KMS-11 (cell line): ENCODE measurements around the gene ZNF777.

Source experiments
- H2AFZ ChIP-seq: fragments of 200-600 bp; sonication (generic); 2 replicates; pipeline ENCODE4 v1.6.1; 2016; ENCODE audit warnings: antibody characterized with exemption, mixed run types, low read depth
- H3K27ac ChIP-seq: fragments of 200-600 bp; sonication (generic); 2 replicates; pipeline ENCODE4 v1.6.1; 2016; ENCODE audit warnings: mild to moderate bottlenecking, mixed run types
- H3K27me3 ChIP-seq: fragments of 200-600 bp; sonication (generic); 2 replicates; pipeline ENCODE4 v1.6.1; 2017; ENCODE audit warnings: mild to moderate bottlenecking, low read depth, mixed run types, moderate library complexity; ENCODE audit not compliant: insufficient read depth
- H3K36me3 ChIP-seq: fragments of 200-600 bp; sonication (generic); 2 replicates; pipeline ENCODE4 v1.6.1; 2017; ENCODE audit warnings: mild to moderate bottlenecking, mixed run types; ENCODE audit not compliant: insufficient read depth
- H3K4me1 ChIP-seq: fragments of 200-600 bp; sonication (generic); 2 replicates; pipeline ENCODE4 v1.6.1; 2016; ENCODE audit warnings: mild to moderate bottlenecking, low read depth, mixed run types; ENCODE audit not compliant: poor library complexity, severe bottlenecking
- H3K4me2 ChIP-seq: fragments of 200-600 bp; sonication (generic); 2 replicates; pipeline ENCODE4 v1.7.0; 2016; ENCODE audit warnings: mild to moderate bottlenecking, mixed run types
- H3K4me3 ChIP-seq: fragments of 200-600 bp; sonication (generic); IDR thresholded peaks from 2 replicates; pipeline ENCODE4 v1.6.1; 2017; ENCODE audit warnings: low read depth, low read length, mixed read lengths; ENCODE audit not compliant: insufficient read depth
- H3K79me2 ChIP-seq: fragments of 200-600 bp; sonication (generic); 2 replicates; pipeline ENCODE4 v1.6.1; 2016; ENCODE audit warnings: low read depth, mixed run types; ENCODE audit not compliant: insufficient read depth
- H3K9ac ChIP-seq: fragments of 200-600 bp; sonication (generic); 2 replicates; pipeline ENCODE4 v1.6.1; 2016; ENCODE audit warnings: mild to moderate bottlenecking, mixed run types
- H4K20me1 ChIP-seq: fragments of 200-600 bp; sonication (generic); 2 replicates; pipeline ENCODE4 v1.6.1; 2016; ENCODE audit warnings: mild to moderate bottlenecking, mixed run types; ENCODE audit not compliant: insufficient read depth
- TF ChIP-seq, protein P1 (sequence below): fragments of 200-600 bp; sonication (generic); conservative IDR thresholded peaks from 2 replicates; pipeline ENCODE4 v1.6.1; 2017; ENCODE audit warnings: low read depth, mild to moderate bottlenecking, antibody characterized with exemption, low read length, moderate library complexity, mixed read lengths

ZNF777 gene

DNA sequence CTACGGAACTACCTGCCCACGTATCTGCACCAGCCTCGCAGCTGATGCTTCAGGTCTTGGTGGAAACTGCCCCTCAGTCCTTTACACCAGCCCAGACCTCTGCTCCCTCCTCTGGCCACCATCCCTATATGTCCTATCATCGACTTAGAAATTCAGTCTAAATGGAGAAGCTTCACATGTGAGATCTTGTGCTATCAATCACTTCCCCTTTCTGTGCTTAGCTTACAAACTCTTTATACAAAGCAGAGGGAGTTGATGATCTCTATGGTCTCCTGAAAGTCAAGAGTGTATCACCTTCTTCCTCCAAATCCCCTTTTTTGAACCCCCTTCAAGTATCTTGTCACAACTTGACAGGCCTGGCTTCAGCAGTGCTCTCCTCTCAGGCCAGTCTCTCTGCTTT lies 30.7 kb downstream of the ZNF777 start:
- no peak overlapping the region for H3K4me2 ChIP-seq
- H2AFZ ChIP-seq: no peak overlapping the region
- H3K27ac ChIP-seq: no peak overlapping the region
- no peaks in the 10 kb centered on the region for H3K27me3 ChIP-seq
- H3K36me3 ChIP-seq: no peaks in the 10 kb centered on the region; the same call in 1 of the 2 replicates
- no peak overlapping the region for H3K4me3 ChIP-seq
- no peaks in the 10 kb centered on the region for H3K4me1 ChIP-seq
- H3K79me2 ChIP-seq: no peaks in the 10 kb centered on the region
- no peak overlapping the region for H3K9ac ChIP-seq
- TF ChIP-seq, protein P1, sequence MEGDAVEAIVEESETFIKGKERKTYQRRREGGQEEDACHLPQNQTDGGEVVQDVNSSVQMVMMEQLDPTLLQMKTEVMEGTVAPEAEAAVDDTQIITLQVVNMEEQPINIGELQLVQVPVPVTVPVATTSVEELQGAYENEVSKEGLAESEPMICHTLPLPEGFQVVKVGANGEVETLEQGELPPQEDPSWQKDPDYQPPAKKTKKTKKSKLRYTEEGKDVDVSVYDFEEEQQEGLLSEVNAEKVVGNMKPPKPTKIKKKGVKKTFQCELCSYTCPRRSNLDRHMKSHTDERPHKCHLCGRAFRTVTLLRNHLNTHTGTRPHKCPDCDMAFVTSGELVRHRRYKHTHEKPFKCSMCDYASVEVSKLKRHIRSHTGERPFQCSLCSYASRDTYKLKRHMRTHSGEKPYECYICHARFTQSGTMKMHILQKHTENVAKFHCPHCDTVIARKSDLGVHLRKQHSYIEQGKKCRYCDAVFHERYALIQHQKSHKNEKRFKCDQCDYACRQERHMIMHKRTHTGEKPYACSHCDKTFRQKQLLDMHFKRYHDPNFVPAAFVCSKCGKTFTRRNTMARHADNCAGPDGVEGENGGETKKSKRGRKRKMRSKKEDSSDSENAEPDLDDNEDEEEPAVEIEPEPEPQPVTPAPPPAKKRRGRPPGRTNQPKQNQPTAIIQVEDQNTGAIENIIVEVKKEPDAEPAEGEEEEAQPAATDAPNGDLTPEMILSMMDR: no peak
- no peaks in the 10 kb centered on the region for H4K20me1 ChIP-seq

DNA sequence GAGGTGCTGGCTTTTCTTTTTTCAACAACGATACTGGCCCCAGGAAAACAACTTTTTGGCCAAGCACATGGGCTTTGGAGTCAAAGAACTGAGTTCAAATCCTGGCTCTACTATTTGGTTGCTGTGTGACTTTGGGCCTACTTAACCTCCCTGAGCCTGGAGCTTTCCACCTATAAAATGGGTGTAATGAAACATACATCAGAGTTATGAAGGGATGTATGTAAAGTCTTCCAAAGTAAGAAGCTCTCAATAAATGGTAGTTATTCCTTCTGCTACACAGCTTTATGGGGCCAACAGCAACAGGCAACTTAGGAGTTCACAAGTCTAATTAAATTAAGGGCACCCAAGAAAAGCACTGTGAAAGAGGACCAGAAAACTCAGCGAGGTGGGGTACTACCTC lies 33.0 kb downstream of the ZNF777 start:
- TF ChIP-seq, protein P1: no peak
- H3K27me3 ChIP-seq: no peaks in the 10 kb centered on the region
- H2AFZ ChIP-seq: no peak overlapping the region
- H3K36me3 ChIP-seq: no peaks in the 10 kb centered on the region; the same call in 1 of the 2 replicates
- no peaks in the 10 kb centered on the region for H3K79me2 ChIP-seq
- no peaks in the 10 kb centered on the region for H3K4me1 ChIP-seq
- no peak overlapping the region for H3K27ac ChIP-seq
- no peak overlapping the region for H3K4me3 ChIP-seq
- no peaks in the 10 kb centered on the region for H4K20me1 ChIP-seq
- no peak overlapping the region for H3K4me2 ChIP-seq
- no peak overlapping the region for H3K9ac ChIP-seq

DNA sequence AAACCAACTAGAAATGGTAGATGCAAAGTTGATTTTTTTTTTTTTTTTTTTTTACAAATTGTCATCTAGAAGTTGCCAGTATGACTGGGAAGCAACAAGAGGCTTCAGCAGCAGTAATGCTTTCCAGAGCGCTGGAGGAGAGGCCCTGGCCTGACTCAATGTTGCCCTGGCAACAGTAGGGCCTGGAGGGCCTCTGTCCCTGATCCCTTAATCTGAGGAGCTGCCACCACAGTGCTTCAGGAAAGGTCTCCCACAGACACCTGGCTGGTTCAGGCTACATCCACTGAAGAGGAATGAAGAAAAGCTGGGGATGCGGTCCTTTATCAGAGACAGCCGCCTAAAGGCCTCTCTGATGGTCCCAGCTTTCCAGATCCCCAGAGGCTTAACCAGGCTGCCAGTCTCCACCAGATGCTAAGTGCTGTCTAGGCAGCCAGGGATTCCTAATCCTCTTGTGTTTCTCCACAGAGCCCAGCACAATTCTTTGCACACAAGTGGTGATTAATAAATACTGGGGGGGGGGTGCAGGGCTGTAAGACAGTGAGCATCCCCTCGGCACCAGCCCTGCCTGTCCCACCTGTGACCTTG lies 33.7 kb downstream of the ZNF777 start:
- no peaks in the 10 kb centered on the region for H3K27me3 ChIP-seq
- no peak overlapping the region for H3K4me2 ChIP-seq
- H3K4me1 ChIP-seq: no peaks in the 10 kb centered on the region
- H3K79me2 ChIP-seq: no peaks in the 10 kb centered on the region
- no peaks in the 10 kb centered on the region; the same call in 1 of the 2 replicates for H3K36me3 ChIP-seq
- TF ChIP-seq, protein P1: no peak
- no peak overlapping the region for H3K4me3 ChIP-seq
- no peak overlapping the region for H3K9ac ChIP-seq
- H2AFZ ChIP-seq: no peak overlapping the region
- no peak overlapping the region for H3K27ac ChIP-seq
- no peaks in the 10 kb centered on the region for H4K20me1 ChIP-seq

DNA sequence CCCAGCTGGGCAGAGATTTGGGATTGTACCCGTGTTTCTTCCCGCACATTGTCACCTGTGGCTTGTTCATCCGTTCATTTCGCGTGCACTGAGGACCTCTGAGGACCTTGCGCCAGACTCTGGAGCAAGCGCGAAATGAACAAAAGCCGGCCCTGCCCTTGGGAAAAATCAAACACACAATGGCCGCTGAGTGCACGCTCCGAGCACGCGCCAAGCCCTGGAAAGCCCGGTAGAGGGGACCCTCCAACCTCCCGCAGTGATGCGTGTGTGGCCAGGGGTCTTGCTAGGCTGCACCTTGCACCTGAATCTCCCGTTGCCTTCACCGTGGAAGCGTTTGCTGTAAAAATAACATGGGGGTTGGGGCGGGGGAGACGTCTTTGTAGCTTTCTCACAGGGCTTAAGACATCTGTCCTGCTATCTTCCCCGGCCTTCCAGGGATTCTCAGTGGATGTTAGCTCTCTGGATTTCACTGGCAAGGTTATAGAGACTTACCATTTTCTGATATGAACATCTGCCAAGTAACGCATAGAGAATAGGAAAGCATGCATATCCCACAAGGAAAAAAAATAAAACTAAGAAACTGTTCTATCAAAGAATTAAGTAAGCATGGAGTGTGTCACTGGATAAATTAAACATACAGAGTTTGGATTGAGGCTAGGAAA lies 37.3 kb downstream of the ZNF777 start:
- H3K4me2 ChIP-seq: no peak overlapping the region

More for the DNA sequence above, 37.3 kb downstream of the ZNF777 start:
- H3K27me3 ChIP-seq: no peaks in the 10 kb centered on the region
- TF ChIP-seq, protein P1: no peak
- no peaks in the 10 kb centered on the region for H3K79me2 ChIP-seq
- H3K4me3 ChIP-seq: no peak overlapping the region
- H2AFZ ChIP-seq: no peak overlapping the region
- no peaks in the 10 kb centered on the region for H3K4me1 ChIP-seq
- no peaks in the 10 kb centered on the region for H4K20me1 ChIP-seq
- no peaks in the 10 kb centered on the region for H3K36me3 ChIP-seq
- no peak overlapping the region for H3K9ac ChIP-seq
- H3K27ac ChIP-seq: no peak overlapping the region
